GM08714 (cell line): Measurements from ENCODE around the gene TRANK1.

Source experiments
- H3K4me3 ChIP-seq: fragments of 200-500 bp; sonication (Bioruptor generic); 2 replicates; pipeline ENCODE4 v1.5.1; 2014; ENCODE audit warnings: mild to moderate bottlenecking, low read length, inconsistent platforms
- ZNF274 ChIP-seq: IDR thresholded peaks from 2 replicates; pipeline ENCODE4 v1.6.1; 2012; ENCODE audit warnings: mild to moderate bottlenecking, low read depth, low read length

The TRANK1 gene

GRCh38 chr3:36804295-36805055 lies 140.4 kb downstream of the TRANK1 start:
- no peak for TF ChIP-seq ZNF274

DNA sequence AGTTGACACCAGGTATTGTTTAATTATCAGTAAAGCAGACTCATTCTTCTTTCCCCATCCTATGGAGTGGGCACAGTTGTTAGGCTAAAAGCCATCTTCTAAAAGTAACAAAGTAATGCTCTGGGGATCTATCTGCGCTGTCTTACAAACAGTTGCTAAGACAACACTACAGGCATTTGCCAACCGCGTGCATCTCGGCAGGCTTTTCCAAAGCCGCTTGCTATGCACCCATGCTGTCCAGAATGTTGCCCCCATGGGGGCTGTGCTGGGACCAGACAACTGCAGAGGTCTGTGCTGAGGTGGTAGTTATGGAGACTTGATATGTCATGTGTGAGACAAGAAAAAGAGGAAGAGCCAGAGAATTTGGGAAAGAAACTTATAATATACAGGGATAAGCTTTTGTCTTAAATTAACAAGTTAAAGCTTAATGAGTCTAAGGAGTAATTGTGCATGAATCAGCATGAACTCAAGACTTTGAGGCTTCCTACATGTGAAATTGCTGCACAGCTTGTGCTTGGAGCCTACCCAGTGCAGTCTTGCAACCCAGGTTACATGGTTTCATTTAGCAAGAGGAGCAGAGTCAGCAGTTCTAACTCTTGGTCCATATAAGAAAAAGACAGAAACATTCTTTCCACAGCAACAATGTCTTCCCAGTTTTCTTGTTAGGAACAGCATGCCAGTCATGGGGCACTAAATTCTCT lies 141.6 kb downstream of the TRANK1 start:
- TF ChIP-seq ZNF274, result no peak
- H3K4me3 ChIP-seq, result no peak overlapping the region

More at GRCh38 chr3:36804295-36805055, 140.4 kb downstream of the TRANK1 start:
- no peak overlapping the region for H3K4me3 ChIP-seq

GRCh38 chr3:36800533-36801116 lies 144.2 kb downstream of the TRANK1 start:
- no peak for TF ChIP-seq ZNF274

GRCh38 chr3:36796881-36797280 lies 148.0 kb downstream of the TRANK1 start:
- TF ChIP-seq ZNF274, result no peak
- H3K4me3 ChIP-seq, result no peak overlapping the region

More at GRCh38 chr3:36800533-36801116, 144.2 kb downstream of the TRANK1 start:
- no peak overlapping the region for H3K4me3 ChIP-seq

- no peak overlapping the region for H3K4me3 ChIP-seq
- no peak for TF ChIP-seq ZNF274
Observed at GRCh38 chr3:36796161-36796560, 148.7 kb downstream of the TRANK1 start.

- TF ChIP-seq ZNF274, result no peak
- H3K4me3 ChIP-seq, result no peak overlapping the region
Observed at GRCh38 chr3:36795622-36796021, 149.2 kb downstream of the TRANK1 start.

DNA sequence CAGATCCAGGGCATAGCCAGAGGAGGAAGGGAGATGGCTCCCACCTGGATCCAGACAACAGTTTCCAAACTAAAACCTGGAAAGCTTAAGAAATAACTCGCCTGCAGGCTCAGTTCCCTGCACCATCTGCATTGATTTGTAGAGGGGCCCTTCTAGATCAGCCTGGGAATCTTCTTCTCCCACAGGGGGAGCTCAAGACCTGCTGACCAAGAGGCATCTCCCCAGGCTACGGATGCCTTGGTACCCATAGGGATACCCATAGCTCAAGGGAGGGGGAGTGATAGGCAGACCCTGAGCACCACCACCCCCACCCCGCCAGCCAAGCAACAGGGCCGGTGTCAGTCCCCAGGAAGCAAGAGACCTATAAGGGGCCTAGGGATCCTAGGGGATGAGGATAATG lies 152.5 kb downstream of the TRANK1 start:
- no peak for TF ChIP-seq ZNF274
- H3K4me3 ChIP-seq, result no peak overlapping the region

DNA sequence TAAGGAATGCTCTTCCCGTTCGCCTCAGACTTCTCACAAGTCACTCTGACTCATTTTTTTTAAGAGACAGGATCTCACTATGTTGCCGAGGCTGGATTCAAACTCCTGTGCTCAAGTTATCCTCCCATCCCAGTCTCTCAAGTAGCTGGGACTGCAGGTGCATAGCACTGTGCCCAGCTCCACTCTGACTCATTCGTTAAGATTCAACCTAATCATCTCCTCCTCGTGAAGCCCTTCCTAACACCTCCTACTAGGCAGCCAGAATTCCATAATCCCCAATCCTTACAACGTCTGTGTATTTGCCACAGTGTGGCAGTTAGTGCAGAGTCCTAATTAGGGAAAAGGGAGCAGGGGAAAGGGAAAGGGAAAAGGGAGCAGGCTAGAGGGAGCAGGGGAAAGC lies 154.1 kb downstream of the TRANK1 start:
- H3K4me3 ChIP-seq, result no peak overlapping the region
- TF ChIP-seq ZNF274, result no peak

DNA sequence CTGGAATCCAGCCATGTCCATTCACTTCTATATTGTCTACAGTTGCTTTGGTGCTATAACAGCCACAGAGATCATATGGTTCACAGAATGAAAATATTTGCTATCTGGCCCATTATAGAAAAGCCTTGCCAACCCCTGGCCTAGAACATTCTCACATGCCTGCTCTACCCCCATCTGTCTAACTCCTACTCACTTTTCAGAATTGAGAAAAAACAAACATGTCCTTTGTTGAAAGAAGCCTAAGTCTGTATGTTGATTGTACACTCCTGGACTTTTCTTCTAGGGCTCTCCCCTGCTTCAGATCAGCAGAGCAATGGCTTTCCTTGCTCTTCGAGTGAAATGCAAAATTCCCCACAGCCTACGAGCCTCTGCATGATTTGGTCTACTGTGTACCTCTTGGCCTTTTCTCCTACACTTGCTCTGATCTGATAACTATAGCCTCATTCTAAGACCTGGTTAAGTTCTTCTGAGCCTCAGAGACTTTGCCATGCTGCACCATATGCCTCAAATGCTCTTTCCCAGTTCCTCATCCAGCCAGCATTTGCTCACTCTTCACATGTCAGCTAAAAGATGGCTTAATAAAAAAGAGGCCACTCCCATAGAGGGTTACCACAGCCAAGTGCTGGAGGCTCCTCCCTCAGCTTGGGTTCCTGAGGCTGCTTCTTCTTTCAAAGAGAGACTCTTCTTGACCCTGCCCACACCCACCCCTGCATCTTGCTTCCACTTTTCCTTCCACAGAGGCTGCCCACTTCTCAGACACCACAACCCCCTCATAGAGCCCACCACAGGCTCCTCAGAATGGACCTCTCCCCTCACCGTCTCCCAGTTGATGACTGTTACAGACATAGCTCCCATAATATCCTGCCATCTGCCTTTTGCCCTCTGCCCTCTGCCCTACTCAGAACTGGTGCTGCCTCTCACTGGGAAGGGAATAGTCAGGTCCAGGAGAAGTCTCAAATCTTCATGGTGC lies 157.6 kb downstream of the TRANK1 start:
- TF ChIP-seq ZNF274, result no peak
- no peak overlapping the region for H3K4me3 ChIP-seq

- TF ChIP-seq ZNF274, result no peak
- no peak overlapping the region for H3K4me3 ChIP-seq
Observed at GRCh38 chr3:36784138-36784635, 160.7 kb downstream of the TRANK1 start.

- H3K4me3 ChIP-seq, result no peak overlapping the region
- no peak for TF ChIP-seq ZNF274
Observed at GRCh38 chr3:36777424-36778218, 167.2 kb downstream of the TRANK1 start.
